Amniotic epithelial cell (primary cell): Measurements from ENCODE around the gene TCHH.
"Not testable (repeated sequence)": the region's sequence is repeated elsewhere in the genome, so short reads cannot be mapped to it uniquely, and the experiment has no call there.

ENCODE experiments used
- DNase-seq: peaks from one replicate; pipeline ENCODE4 v3.0.0-alpha.2; 2010; ENCODE audit warnings: low read depth

The TCHH gene

GRCh38 chr1:152110860-152111514 is 4.3 kb downstream of the TCHH start:
- DNase-seq, result peak; percentile 21

- DNase-seq, result peak; percentile 27
These were observed 4.8 kb downstream of the TCHH start for GRCh38 chr1:152110365-152110859.

GRCh38 chr1:152109998-152110294 is 5.3 kb downstream of the TCHH start:
- no peak for DNase-seq

DNA sequence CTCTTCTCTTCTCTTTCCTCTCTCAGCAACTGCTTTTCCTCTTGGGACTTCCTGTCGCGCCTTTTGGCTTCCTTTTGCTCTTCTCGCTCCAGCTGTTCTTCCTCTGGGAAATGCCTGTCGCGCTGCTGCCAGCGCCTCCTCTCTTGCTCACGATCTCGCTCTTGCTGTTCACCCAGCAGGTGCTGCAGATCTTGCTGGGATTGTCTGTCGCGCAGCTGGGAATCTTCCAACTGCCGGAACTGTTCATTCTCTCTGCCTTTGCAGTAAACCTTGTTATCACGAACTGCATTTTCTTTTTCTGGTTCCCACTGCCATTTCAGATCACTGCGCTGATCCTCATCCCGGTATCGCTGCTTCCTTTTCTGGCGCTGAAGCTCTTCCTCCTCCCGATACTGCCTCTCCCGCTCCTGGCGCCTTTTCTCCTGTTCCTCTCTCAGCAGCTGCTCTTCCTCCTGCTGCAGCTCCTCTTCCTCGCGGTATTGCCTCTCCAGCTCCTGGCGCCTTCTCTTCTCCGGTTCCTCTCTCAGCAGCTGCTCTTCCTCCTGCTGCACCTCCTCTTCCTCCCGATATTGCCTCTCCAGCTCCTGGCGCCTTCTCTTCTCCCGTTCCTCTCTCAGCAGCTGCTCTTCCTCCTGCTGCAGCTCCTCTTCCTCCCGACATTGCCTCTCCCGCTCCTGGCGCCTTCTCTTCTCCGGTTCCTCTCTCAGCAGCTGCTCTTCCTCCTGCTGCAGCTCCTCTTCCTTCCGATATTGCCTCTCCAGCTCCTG is 5.8 kb downstream of the TCHH start:
- DNase-seq, result no peak

DNA sequence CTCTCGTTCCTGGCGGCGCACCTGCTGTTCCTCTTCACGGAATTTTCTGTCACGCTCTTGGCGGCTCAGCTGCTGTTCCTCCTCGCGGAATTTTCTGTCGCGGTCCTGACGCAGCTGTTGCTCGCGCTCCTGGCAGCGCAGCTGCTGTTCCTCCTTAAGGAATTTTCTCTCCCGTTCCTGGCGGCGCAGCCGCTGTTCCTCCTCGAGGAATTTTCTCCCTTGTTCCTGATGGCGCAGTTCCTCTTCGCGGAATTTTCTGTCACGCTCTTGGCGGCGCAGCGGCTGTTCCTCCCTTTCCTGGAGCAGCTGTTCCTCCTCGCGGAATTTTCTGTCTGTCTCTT is 6.4 kb downstream of the TCHH start:
- no peak for DNase-seq

DNA sequence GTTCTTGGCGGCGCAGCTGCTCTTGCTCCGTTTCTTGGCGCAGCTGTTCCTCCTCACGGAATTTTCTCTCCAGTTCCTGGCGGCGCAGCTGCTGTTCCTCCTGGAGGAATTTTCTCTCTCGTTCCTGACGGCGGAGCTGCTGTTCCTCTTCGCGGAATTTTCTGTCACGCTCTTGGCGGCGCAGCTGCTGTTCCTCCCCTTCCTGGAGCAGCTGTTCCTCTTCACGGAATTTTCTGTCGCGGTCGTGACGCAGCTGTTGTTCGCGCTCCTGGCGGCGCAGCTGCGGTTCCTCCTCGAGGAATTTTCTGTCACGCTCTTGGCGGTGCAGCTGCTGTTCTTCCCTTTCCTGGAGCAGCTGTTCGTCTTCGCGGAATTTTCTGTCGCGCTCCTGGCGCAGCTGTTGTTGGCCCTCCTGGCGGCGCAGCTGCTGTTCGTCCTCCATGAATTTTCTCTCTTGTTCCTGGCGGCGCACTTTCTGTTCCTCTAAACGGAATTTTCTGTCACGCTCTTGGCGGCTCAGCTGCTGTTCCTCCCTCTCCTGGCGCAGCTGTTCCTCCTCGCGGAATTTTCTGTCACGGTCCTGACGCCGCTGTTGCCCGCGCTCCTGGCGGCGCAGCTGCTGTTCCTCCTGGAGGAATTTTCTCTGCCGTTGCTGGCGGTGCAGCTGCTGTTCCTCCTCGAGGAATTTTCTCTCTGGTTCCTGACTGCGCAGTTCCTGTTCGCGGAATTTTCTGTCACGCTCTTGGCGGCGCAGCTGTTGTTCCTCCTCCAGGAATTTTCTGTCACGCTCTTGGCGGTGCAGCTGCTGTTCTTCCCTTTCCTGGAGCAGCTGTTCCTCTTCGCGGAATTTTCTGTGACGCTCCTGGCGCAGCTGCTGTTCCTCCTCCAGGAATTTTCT is 7.0 kb downstream of the TCHH start:
- DNase-seq, result peak; percentile 6

DNA sequence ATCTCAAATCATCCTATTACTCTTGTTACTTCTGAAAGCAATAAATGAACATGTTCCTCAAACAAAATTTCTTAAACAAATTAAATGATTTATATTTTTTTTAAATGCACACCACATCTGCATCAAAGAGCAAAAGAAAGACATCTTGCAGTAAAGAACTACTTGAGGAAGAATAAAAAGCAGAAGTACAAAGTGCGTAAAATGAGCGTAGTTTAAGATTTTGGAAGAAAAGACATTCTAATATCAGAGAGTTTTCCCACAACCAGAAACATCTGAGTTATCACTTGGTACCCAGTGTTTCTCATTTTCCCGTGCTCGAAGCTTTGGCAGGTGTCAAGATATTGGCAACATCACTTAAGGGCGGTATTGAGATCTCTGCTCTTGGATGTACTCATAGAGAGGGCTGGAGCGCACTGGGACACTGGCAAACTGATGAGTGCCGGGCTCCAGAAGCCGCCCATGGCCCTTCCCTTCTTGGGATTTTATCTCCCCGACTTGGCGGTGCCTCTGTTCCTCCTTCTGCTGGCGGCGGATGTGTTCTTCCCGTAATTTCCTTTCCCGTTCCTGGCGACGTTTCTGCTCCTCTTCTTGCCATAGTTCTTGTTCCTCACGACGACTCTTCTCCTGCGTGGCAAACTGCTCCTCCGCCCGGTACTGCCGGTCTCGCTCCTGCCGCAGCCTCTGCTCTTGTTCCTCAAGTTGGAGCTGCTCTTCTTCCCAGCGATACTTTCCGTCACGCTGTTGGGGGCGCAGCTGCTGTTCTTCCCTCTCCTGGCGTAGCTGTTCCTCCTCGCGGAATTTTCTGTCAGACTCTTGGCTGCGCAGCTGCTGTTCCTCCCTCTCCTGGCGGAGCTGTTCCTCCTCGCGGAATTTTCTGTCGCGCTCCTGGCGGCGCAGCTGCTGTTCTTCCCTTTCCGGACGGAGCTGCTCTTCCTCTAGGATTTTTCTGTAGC is 7.9 kb downstream of the TCHH start:
- peak; percentile 3 for DNase-seq

DNA sequence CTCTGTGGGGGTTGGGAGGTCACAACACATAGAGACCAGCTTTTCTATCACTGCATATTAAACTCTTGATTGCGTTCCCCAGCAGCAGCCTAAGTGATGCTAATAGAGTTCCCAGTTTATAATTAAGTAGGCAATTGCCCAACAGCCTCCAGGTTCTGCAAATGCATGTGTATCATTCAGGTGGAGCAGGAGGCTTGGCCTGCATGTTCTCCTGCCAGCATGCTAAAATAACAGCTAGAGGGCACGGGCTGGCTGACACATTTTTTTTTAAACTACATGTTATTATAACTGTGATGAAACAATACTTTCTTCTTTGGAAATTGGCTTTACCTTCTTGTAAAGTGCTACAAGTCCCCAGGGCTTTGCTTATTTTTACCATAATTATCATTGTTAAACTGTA is 10.4 kb downstream of the TCHH start:
- no peak for DNase-seq

- DNase-seq, result no peak
These were observed 18.3 kb downstream of the TCHH start for GRCh38 chr1:152096931-152097330.

GRCh38 chr1:152089014-152089674 is 26.1 kb downstream of the TCHH start, which contains the start of gene TCHHL1:
Gene TCHHL1, minus strand, starts transcription at chr1:152089064. Its CDS starts 921 bp downstream, at chr1:152088143.
- no peak for DNase-seq

- no peak for DNase-seq
These were observed 28.5 kb downstream of the TCHH start for GRCh38 chr1:152086760-152087159.

GRCh38 chr1:152084853-152085252 is 30.4 kb downstream of the TCHH start:
- DNase-seq, result no peak

DNA sequence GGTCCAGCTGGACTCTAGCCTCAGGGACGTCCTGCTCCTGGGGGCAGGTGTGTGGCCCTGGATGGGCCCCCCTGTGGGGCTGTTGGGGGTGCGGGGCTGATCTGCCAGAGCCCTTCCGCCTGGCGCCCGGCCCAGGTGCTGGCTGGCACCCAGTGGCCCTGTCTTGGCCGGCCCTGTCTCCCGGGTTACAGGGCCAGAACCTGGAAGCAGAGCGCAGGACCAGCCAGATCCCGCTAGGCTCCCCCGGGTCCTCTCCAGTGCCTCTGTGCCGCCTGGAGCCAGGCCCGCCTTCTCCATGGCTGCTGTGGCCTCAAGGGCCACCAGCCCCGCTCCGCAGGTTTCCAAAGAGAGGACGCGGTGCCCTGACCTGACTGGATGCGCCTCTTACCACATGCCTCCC is 34.2 kb downstream of the TCHH start:
- not testable (repeated sequence) for DNase-seq

GRCh38 chr1:152080494-152080893 is 34.8 kb downstream of the TCHH start:
- DNase-seq, result not testable (repeated sequence)

DNA sequence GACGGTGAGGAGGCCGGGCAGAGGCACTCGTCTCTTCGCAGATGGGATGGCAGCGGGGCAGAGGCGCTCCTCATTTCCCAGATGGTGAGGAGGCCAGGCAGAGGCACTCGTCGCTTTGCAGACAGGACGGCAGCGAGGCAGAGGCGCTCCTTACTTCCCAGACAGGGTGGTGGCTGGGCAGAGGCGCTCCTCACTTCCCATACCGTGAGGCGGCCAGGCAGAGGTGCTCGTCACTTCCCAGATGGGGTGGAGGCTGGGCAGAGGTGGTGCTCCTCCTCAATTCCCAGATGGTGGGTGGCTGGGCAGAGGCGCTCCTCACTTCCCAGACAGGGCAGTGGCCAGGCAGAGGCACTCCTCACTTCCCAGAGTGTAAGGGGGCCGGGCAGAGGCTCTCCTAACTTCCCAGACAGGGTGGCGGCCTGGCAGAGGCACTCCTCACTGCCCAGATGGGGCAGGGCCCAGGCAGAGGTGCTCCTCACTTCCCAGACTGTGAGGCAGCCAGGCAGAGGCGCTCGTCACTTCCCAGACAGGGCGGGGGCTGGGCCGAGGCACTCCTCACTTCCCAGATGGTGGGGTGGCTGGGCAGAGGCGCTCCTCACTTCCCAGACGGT is 36.3 kb downstream of the TCHH start:
- no peak for DNase-seq

DNA sequence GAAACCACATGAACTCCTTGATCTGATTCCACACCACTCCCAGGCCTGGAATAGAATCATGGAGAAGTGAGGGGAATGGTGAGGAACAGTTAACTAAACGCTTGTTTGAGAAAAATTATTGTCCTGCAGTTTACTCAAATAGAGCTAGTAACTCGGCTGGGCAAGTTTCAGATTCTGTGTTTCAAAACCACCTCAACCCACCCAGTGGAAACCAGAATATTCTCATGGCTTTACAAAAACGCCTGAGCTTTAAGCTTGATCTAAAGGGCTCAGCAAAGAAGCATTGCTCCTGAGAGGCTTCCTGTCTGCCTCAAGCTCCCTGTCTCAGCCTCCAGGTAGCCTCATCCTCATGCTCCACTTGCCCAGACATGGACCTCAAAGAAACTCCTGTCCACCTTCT is 42.9 kb downstream of the TCHH start:
- DNase-seq, result no peak

- DNase-seq, result no peak
These were observed 44.1 kb downstream of the TCHH start for GRCh38 chr1:152071123-152071522.

GRCh38 chr1:152067929-152068328 is 47.3 kb downstream of the TCHH start:
- DNase-seq, result no peak

GRCh38 chr1:152067150-152067549 is 48.1 kb downstream of the TCHH start:
- DNase-seq, result no peak

DNA sequence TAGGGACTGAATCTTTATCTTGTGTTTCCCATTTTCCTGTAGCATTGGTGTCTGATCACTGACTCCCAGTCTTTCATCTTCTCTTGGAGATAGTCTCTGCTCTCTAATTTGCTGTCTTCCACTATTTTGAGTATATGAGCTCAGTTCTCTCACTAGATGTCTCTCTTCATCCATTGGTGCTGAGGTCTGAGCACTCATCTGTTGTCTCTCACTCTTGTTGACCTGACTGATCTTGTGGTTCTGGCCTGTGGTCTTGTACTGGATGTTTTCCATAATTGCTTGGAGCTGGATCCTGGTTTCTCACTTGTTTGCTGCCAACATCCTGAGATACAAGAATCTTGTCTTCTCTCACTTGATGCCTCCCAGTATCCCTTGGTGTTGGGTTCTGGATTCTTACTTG is 53.3 kb downstream of the TCHH start:
- DNase-seq, result no peak
